GM12878 (cell line): ENCODE measurements around the gene ALDH1A2.

Experiments used
- LARP7 ChIP-seq: fragments of 450-650 bp; IDR thresholded peaks from 2 replicates; pipeline ENCODE4 v1.6.1; 2017; ENCODE audit warnings: mild to moderate bottlenecking
- YBX1 ChIP-seq: fragments of 450-650 bp; IDR thresholded peaks from 2 replicates; pipeline ENCODE4 v1.6.1; 2016; ENCODE audit warnings: antibody characterized with exemption
- ZBTB4 ChIP-seq: fragments of 450-650 bp; formaldehyde crosslinking; IDR thresholded peaks from 2 replicates; pipeline ENCODE4 v1.4.0; 2022; ENCODE audit warnings: mild to moderate bottlenecking, moderate library complexity
- ZNF687 ChIP-seq: fragments of 450-650 bp; IDR thresholded peaks from 2 replicates; pipeline ENCODE4 v1.6.1; 2017; ENCODE audit warnings: mild to moderate bottlenecking, moderate library complexity

GRCh38 chr15:58077427-58077826 lies 11.9 kb upstream of the ALDH1A2 start:
- TF ChIP-seq LARP7 = no peak
- TF ChIP-seq ZBTB4 (CRISPR knock-in tag) = no peak
- TF ChIP-seq YBX1 = no peak
- TF ChIP-seq ZNF687 = no peak
